H9 (cell line): ENCODE results near the gene FAM193B. TPM values are rescaled to one million over a fixed set of nuclear protein-coding genes. Genes with fewer than 3 reads are reported as not detected.

Experiments used
- DNase-seq: peaks from one replicate; pipeline ENCODE4 v3.0.0-alpha.2; 2017
- H2AFZ ChIP-seq: one replicate; pipeline ENCODE4 v1.6.1; 2013; ENCODE audit warnings: mild to moderate bottlenecking, low read length, control low read depth, moderate library complexity
- H2AK5ac ChIP-seq: 2 replicates; pipeline ENCODE4 v1.6.1; 2013; ENCODE audit warnings: low read length, control low read depth, mixed read lengths; ENCODE audit not compliant: insufficient read length
- H2BK120ac ChIP-seq: one replicate; pipeline ENCODE4 v1.6.1; 2013; ENCODE audit warnings: low read depth, mild to moderate bottlenecking, low read length, control low read depth, inconsistent platforms; ENCODE audit not compliant: poor library complexity, severe bottlenecking
- H2BK12ac ChIP-seq: 2 replicates; pipeline ENCODE4 v1.6.1; 2013; ENCODE audit warnings: low read length, control low read depth, mixed read lengths, low read depth; ENCODE audit not compliant: insufficient read length
- H2BK15ac ChIP-seq: 2 replicates; pipeline ENCODE4 v1.6.1; 2013; ENCODE audit warnings: low read depth, low read length, control low read depth
- H2BK20ac ChIP-seq: one replicate; pipeline ENCODE4 v1.6.1; 2013; ENCODE audit warnings: low read depth, mild to moderate bottlenecking, low read length, control low read depth, inconsistent platforms; ENCODE audit not compliant: poor library complexity, severe bottlenecking
- H2BK5ac ChIP-seq: 2 replicates; pipeline ENCODE4 v1.6.1; 2013; ENCODE audit warnings: low read length, control low read depth, mixed read lengths; ENCODE audit not compliant: insufficient read length
- H3K14ac ChIP-seq: 2 replicates; pipeline ENCODE4 v1.6.1; 2013; ENCODE audit warnings: low read length, control low read depth; ENCODE audit not compliant: insufficient read depth
- H3K18ac ChIP-seq: 2 replicates; pipeline ENCODE4 v1.6.1; 2013; ENCODE audit warnings: low read depth, mild to moderate bottlenecking, mixed read lengths, low read length, control low read depth; ENCODE audit not compliant: insufficient read length
- H3K23ac ChIP-seq: 2 replicates; pipeline ENCODE4 v1.6.1; 2013; ENCODE audit warnings: low read length, control low read depth, mixed read lengths, low read depth; ENCODE audit not compliant: insufficient read length
- H3K23me2 ChIP-seq: 2 replicates; pipeline ENCODE4 v1.6.1; 2013; ENCODE audit warnings: low read depth, mild to moderate bottlenecking, mixed read lengths, low read length, control low read depth; ENCODE audit not compliant: insufficient read length, poor library complexity, severe bottlenecking
- H3K27ac ChIP-seq: 2 replicates; pipeline ENCODE4 v1.5.1; 2013; ENCODE audit warnings: low read length, control low read depth, mixed read lengths, low read depth; ENCODE audit not compliant: insufficient read length
- H3K27me3 ChIP-seq: 2 replicates; pipeline ENCODE4 v1.6.1; 2013; ENCODE audit warnings: low read length, control low read depth, inconsistent platforms; ENCODE audit not compliant: insufficient read depth
- H3K4ac ChIP-seq: 2 replicates; pipeline ENCODE4 v1.6.1; 2013; ENCODE audit warnings: low read depth, mild to moderate bottlenecking, control low read depth, inconsistent platforms, low read length, moderate library complexity
- H3K4me1 ChIP-seq: 2 replicates; pipeline ENCODE4 v1.6.1; 2013; ENCODE audit warnings: low read length, control low read depth, inconsistent platforms; ENCODE audit not compliant: insufficient read depth
- H3K4me2 ChIP-seq: 2 replicates; pipeline ENCODE4 v1.6.1; 2013; ENCODE audit warnings: low read length, control low read depth, mixed read lengths; ENCODE audit not compliant: insufficient read length, insufficient read depth
- H3K56ac ChIP-seq: 2 replicates; pipeline ENCODE4 v1.6.1; 2013; ENCODE audit warnings: low read depth, mild to moderate bottlenecking, mixed read lengths, low read length, control low read depth; ENCODE audit not compliant: insufficient read length
- H3K79me1 ChIP-seq: 2 replicates; pipeline ENCODE4 v1.6.1; 2013; ENCODE audit warnings: low read depth, mild to moderate bottlenecking, moderate library complexity, low read length, control low read depth, inconsistent platforms; ENCODE audit not compliant: insufficient read depth, poor library complexity, severe bottlenecking
- H3K79me2 ChIP-seq: 2 replicates; pipeline ENCODE4 v1.6.1; 2013; ENCODE audit warnings: low read length, control low read depth, inconsistent platforms; ENCODE audit not compliant: insufficient read depth
- H3K9ac ChIP-seq: 2 replicates; pipeline ENCODE4 v1.6.1; 2013; ENCODE audit warnings: low read length, control low read depth, mixed read lengths; ENCODE audit not compliant: insufficient read length; ENCODE audit errors: extremely low read depth
- H3K9me3 ChIP-seq: one replicate; pipeline ENCODE4 v1.6.1; 2013; ENCODE audit warnings: low read depth, low read length, inconsistent platforms; ENCODE audit not compliant: control insufficient read depth
- H3T11ph ChIP-seq: one replicate; pipeline ENCODE4 v1.6.1; 2013; ENCODE audit warnings: mild to moderate bottlenecking, low read length, control low read depth, inconsistent platforms
- H4K20me1 ChIP-seq: one replicate; pipeline ENCODE4 v1.6.1; 2013; ENCODE audit not compliant: control insufficient read depth, insufficient read length, insufficient read depth
- H4K5ac ChIP-seq: 2 replicates; pipeline ENCODE4 v1.6.1; 2013; ENCODE audit warnings: low read depth, mild to moderate bottlenecking, mixed read lengths, low read length, control low read depth; ENCODE audit not compliant: insufficient read length
- H4K8ac ChIP-seq: replicated peaks from 2 replicates; pipeline ENCODE4 v1.6.1; 2013; ENCODE audit warnings: low read length, control low read depth, mixed read lengths, low read depth; ENCODE audit not compliant: insufficient read length
- H4K91ac ChIP-seq: 2 replicates; pipeline ENCODE4 v1.6.1; 2013; ENCODE audit warnings: low read depth, mild to moderate bottlenecking, moderate library complexity, mixed read lengths, low read length, control low read depth; ENCODE audit not compliant: insufficient read length
- H3K27ac Mint-ChIP-seq, 3 experiments: 2 replicates in 2 of 3; 3 replicates in 1 of 3; pipeline ENCODE4 v1.8.0; 2020 to 2021; ENCODE audit warnings: mixed read lengths in 3 of 3, mild to moderate bottlenecking in 1 of 3, moderate library complexity in 1 of 3
- H3K27me3 Mint-ChIP-seq: 2 replicates; pipeline ENCODE4 v1.8.0; 2021; ENCODE audit warnings: low read depth, mild to moderate bottlenecking, moderate library complexity, mixed read lengths
- H3K36me3 Mint-ChIP-seq, 3 experiments: 2 replicates in 2 of 3; 3 replicates in 1 of 3; pipeline ENCODE4 v1.8.0; 2020 to 2021; ENCODE audit warnings: low read depth in 3 of 3, mixed read lengths in 3 of 3; ENCODE audit not compliant: insufficient read depth in 1 of 3
- H3K4me1 Mint-ChIP-seq, 2 experiments: 2 replicates each; pipeline ENCODE4 v1.8.0; 2020; ENCODE audit warnings: mixed read lengths in 2 of 2
- H3K4me3 Mint-ChIP-seq, 2 experiments: 2 replicates in 1 of 2; 3 replicates in 1 of 2; pipeline ENCODE4 v1.8.0; 2020 to 2021; ENCODE audit warnings: mild to moderate bottlenecking in 2 of 2, mixed read lengths in 2 of 2, moderate library complexity in 1 of 2
- H3K9me3 Mint-ChIP-seq, 2 experiments: 2 replicates in 1 of 2; 3 replicates in 1 of 2; pipeline ENCODE4 v1.8.0; 2020; ENCODE audit warnings: mild to moderate bottlenecking in 2 of 2, mixed read lengths in 2 of 2, moderate library complexity in 1 of 2
- WGBS: extraction: QIAGEN DNeasy Blood & Tissue Kit; methylation state at CpG from one replicate; pipeline ENCODE4 v1.1.7; 2013; ENCODE audit warnings: missing lambda C conversion rate, low lambda C conversion rate, mixed read lengths; ENCODE audit not compliant: insufficient read length; ENCODE audit errors: extremely low coverage; 5-methylcytosine and 5-hydroxymethylcytosine counted together
- total RNA-seq: library from RNA; stranded (reverse); gene quantifications from 2 replicates; pipeline ENCODE4 v1.2.1, GENCODE V29; 2021
- TF ChIP-seq, protein P1 (sequence below): fragments of 200-600 bp; sonication (generic); conservative IDR thresholded peaks from 3 replicates; pipeline ENCODE4 v1.8.0; 2021; ENCODE audit warnings: antibody characterized with exemption, mild to moderate bottlenecking

FAM193B gene
- total RNA-seq, 1 experiment from 2014 or later = 71.5 TPM

DNA sequence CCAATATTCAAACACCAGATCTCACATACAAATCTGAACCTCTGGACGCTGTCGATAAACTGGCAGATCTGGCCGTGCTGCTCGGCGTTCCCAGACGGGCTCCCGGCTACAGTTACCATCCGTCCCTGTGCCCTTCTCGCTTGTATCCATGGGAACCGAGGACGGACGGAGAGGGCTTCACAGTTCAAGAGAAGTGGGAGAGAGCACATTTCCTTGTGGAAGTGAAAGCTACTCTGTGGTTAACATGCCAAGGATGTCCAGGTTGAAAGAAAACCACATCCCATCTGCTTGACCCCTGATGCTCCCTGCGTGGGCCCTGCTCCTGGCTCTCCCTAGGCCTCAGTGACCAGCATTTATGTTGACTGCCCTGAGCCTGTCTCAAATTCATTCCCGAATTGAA, 74.6 kb downstream of the FAM193B start:
- H3K4me2 ChIP-seq = no peak overlapping the region
- H4K5ac ChIP-seq = no peak overlapping the region
- Mint-ChIP-seq H3K27me3 (no peaks in the 10 kb centered on the region; the same call in none of the 2 replicates), H3K9me3 (no peaks in the 10 kb centered on the region), H3K27ac (peak overlapping the region in 1 of 3 experiments; percentile 95; a peak in 3 of 7 replicates), H3K36me3 (peaks cover 17 to 47% (median 42%) of the 10 kb centered on the region in 3 experiments), H3K4me3 (peak overlapping the region in 1 of 2 experiments; percentile 36; a peak in 1 of 5 replicates), H3K4me1 (peaks cover 17 to 25% of the 10 kb centered on the region in 2 experiments)
- peaks cover 4% of the 10 kb centered on the region; the same call in 1 of the 2 replicates for H3K4me1 ChIP-seq
- no peak overlapping the region for H3K14ac ChIP-seq
- H3K56ac ChIP-seq = no peak overlapping the region
- H4K20me1 ChIP-seq = no peaks in the 10 kb centered on the region
- no peak overlapping the region for H2BK120ac ChIP-seq
- no peak overlapping the region for H3K9ac ChIP-seq
- H2BK15ac ChIP-seq = no peak overlapping the region
- no peaks in the 10 kb centered on the region for H3K79me1 ChIP-seq
- H3K23me2 ChIP-seq = no peaks in the 10 kb centered on the region
- H4K8ac ChIP-seq = no peak overlapping the region
- no peak overlapping the region for H2BK5ac ChIP-seq
- no peak overlapping the region for H3K23ac ChIP-seq
- no peak overlapping the region for H4K91ac ChIP-seq
- H2AK5ac ChIP-seq = no peak overlapping the region
- WGBS = no CpG with 5 or more reads among the region's 14 CpGs
- no peaks in the 10 kb centered on the region for H3K9me3 ChIP-seq
- no peak overlapping the region for H2BK12ac ChIP-seq
- H3K4ac ChIP-seq = no peak overlapping the region
- no peaks in the 10 kb centered on the region for H3K27me3 ChIP-seq
- H2AFZ ChIP-seq = no peak overlapping the region
- no peak for DNase-seq
- H3K27ac ChIP-seq = no peak overlapping the region
- no peaks in the 10 kb centered on the region for H3K79me2 ChIP-seq
- no peak overlapping the region for H3K18ac ChIP-seq
- TF ChIP-seq, protein P1, sequence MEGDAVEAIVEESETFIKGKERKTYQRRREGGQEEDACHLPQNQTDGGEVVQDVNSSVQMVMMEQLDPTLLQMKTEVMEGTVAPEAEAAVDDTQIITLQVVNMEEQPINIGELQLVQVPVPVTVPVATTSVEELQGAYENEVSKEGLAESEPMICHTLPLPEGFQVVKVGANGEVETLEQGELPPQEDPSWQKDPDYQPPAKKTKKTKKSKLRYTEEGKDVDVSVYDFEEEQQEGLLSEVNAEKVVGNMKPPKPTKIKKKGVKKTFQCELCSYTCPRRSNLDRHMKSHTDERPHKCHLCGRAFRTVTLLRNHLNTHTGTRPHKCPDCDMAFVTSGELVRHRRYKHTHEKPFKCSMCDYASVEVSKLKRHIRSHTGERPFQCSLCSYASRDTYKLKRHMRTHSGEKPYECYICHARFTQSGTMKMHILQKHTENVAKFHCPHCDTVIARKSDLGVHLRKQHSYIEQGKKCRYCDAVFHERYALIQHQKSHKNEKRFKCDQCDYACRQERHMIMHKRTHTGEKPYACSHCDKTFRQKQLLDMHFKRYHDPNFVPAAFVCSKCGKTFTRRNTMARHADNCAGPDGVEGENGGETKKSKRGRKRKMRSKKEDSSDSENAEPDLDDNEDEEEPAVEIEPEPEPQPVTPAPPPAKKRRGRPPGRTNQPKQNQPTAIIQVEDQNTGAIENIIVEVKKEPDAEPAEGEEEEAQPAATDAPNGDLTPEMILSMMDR = no peak
- no peak overlapping the region for H3T11ph ChIP-seq
- no peak overlapping the region for H2BK20ac ChIP-seq
